Esophagus squamous epithelium (tissue), 4 donors: ENCODE data around the gene CPO. TPM values are rescaled to one million over a fixed set of nuclear protein-coding genes. Genes with fewer than 3 reads are reported as not detected.

Source experiments
- total RNA-seq, 4 donors: library from RNA; depleted of rRNA; stranded (reverse); fragments of >200 nt; gene quantifications; one replicate each; pipeline ENCODE4 v1.1.0, GENCODE V29; 2016

Gene CPO
- total RNA-seq, 4 donors from 2014 or later = not detected

Other genes starting within 250 kb of the CPO start
- not detected for gene DYTN, start 221.1 kb upstream of the CPO start, total RNA-seq
- under 1 TPM in 3 of 4 donors, not detected in 1; 0.38 to 0.85 (median 0.61) TPM for gene MDH1B, start 174.2 kb upstream of the CPO start, total RNA-seq
- gene FASTKD2, start 173.9 kb upstream of the CPO start, total RNA-seq = 10 to 100 TPM; 18.4 to 39.3 (median 30.2) TPM
- gene KLF7, start 226.4 kb downstream of the CPO start, total RNA-seq = 10 to 100 TPM in 3 of 4 donors, 1 to 10 TPM in 1; 6.5 to 24.8 (median 15.2) TPM